Trophoblast cell (in vitro differentiated cells and primary cell): Measurements from ENCODE around the gene SSH3.

Experiments used
- DNase-seq, 2 donors: peaks; one replicate each; pipeline ENCODE4 v3.0.0-alpha.2; 2016
- H2AFZ ChIP-seq: 2 replicates; pipeline ENCODE4 v1.6.1; 2013; ENCODE audit warnings: low read length, moderate library complexity, mild to moderate bottlenecking; ENCODE audit not compliant: insufficient read depth, poor library complexity
- H2AK5ac ChIP-seq: 2 replicates; pipeline ENCODE4 v1.6.1; 2013; ENCODE audit warnings: mild to moderate bottlenecking, low read length
- H2BK120ac ChIP-seq: 2 replicates; pipeline ENCODE4 v1.6.1; 2013; ENCODE audit warnings: low read length, mild to moderate bottlenecking, moderate library complexity; ENCODE audit not compliant: insufficient read depth, poor library complexity
- H2BK12ac ChIP-seq: 2 replicates; pipeline ENCODE4 v1.6.1; 2013; ENCODE audit warnings: mild to moderate bottlenecking, low read length, moderate library complexity
- H2BK5ac ChIP-seq: 2 replicates; pipeline ENCODE4 v1.6.1; 2013; ENCODE audit warnings: low read length, low read depth, moderate library complexity, mild to moderate bottlenecking; ENCODE audit not compliant: poor library complexity
- H3K14ac ChIP-seq: 2 replicates; pipeline ENCODE4 v1.6.1; 2013; ENCODE audit warnings: mild to moderate bottlenecking, low read length
- H3K18ac ChIP-seq: 2 replicates; pipeline ENCODE4 v1.6.1; 2013; ENCODE audit warnings: mild to moderate bottlenecking, low read length
- H3K23ac ChIP-seq: 2 replicates; pipeline ENCODE4 v1.6.1; 2013; ENCODE audit warnings: low read length
- H3K27ac ChIP-seq: 2 replicates; pipeline ENCODE4 v1.5.1; 2013; ENCODE audit warnings: low read depth, mild to moderate bottlenecking, inconsistent platforms, low read length, moderate library complexity
- H3K27me3 ChIP-seq: 2 replicates; pipeline ENCODE4 v1.6.1; 2013; ENCODE audit warnings: inconsistent platforms, mild to moderate bottlenecking, low read length, moderate library complexity; ENCODE audit not compliant: insufficient read depth
- H3K36me3 ChIP-seq, 2 experiments: 1 replicate in 1 of 2; 2 replicates in 1 of 2; pipeline ENCODE4 v1.6.1; 2013; ENCODE audit warnings: low read length in 2 of 2, mild to moderate bottlenecking in 2 of 2, moderate library complexity in 1 of 2; ENCODE audit not compliant: insufficient read depth in 2 of 2, control insufficient read depth in 1 of 2
- H3K4ac ChIP-seq: 2 replicates; pipeline ENCODE4 v1.6.1; 2013; ENCODE audit warnings: low read depth, mild to moderate bottlenecking, low read length, moderate library complexity
- H3K4me1 ChIP-seq, 2 experiments: 1 replicate in 1 of 2; 2 replicates in 1 of 2; pipeline ENCODE4 v1.6.1; 2013; ENCODE audit warnings: low read length in 2 of 2, mild to moderate bottlenecking in 2 of 2, moderate library complexity in 1 of 2; ENCODE audit not compliant: insufficient read depth in 2 of 2, control insufficient read depth in 1 of 2
- H3K4me2 ChIP-seq: 2 replicates; pipeline ENCODE4 v1.6.1; 2013; ENCODE audit warnings: inconsistent platforms, mild to moderate bottlenecking, low read length, moderate library complexity
- H3K4me3 ChIP-seq: 2 replicates; pipeline ENCODE4 v1.5.1; 2013; ENCODE audit warnings: mild to moderate bottlenecking, low read depth, low read length, inconsistent platforms
- H3K79me1 ChIP-seq: one replicate; pipeline ENCODE4 v1.6.1; 2013; ENCODE audit warnings: low read length
- H3K79me2 ChIP-seq: 2 replicates; pipeline ENCODE4 v1.6.1; 2013; ENCODE audit warnings: low read length, mild to moderate bottlenecking; ENCODE audit not compliant: control insufficient read depth, insufficient read depth, poor library complexity
- H3K9ac ChIP-seq: 2 replicates; pipeline ENCODE4 v1.6.1; 2013; ENCODE audit warnings: mild to moderate bottlenecking, low read length
- H3K9me3 ChIP-seq: 2 replicates; pipeline ENCODE4 v1.6.1; 2013; ENCODE audit warnings: low read depth, mild to moderate bottlenecking, control low read depth, inconsistent platforms, low read length; ENCODE audit not compliant: insufficient read depth
- H4K12ac ChIP-seq: 2 replicates; pipeline ENCODE4 v1.6.1; 2013; ENCODE audit warnings: low read depth, mild to moderate bottlenecking, low read length, moderate library complexity
- H4K8ac ChIP-seq: 2 replicates; pipeline ENCODE4 v1.6.1; 2013; ENCODE audit warnings: low read depth, mild to moderate bottlenecking, low read length, moderate library complexity
- H4K91ac ChIP-seq: one replicate; pipeline ENCODE4 v1.6.1; 2013; ENCODE audit warnings: low read depth, mild to moderate bottlenecking, low read length, moderate library complexity
- WGBS: extraction: QIAGEN DNeasy Blood & Tissue Kit; methylation state at CpG from one replicate; pipeline ENCODE4 v1.1.7; 2013; ENCODE audit warnings: missing lambda C conversion rate; ENCODE audit not compliant: insufficient read length, insufficient coverage; ENCODE audit errors: extremely low coverage; 5-methylcytosine and 5-hydroxymethylcytosine counted together

The SSH3 gene

GRCh38 chr11:67320011-67320410 lies 16.7 kb downstream of the SSH3 start:
- Histone ChIP-seq H3K18ac (no peak overlapping the region), H2AK5ac (no peak overlapping the region), H3K4me2 (no peak overlapping the region), H3K27ac (no peak overlapping the region), H2BK120ac (no peak overlapping the region), H2BK12ac (no peak overlapping the region), H3K27me3 (peaks cover 3% of the 10 kb centered on the region), H3K4me3 (no peak overlapping the region), H4K91ac (no peak overlapping the region), H3K4ac (no peak overlapping the region), H3K36me3 (no peaks in the 10 kb centered on the region), H3K79me2 (peaks cover 5% of the 10 kb centered on the region), H3K9me3 (no peaks in the 10 kb centered on the region), H3K4me1 (peaks cover 2% of the 10 kb centered on the region in 2 experiments), H4K8ac (no peak overlapping the region), H2AFZ (no peak overlapping the region), H4K12ac (no peak overlapping the region), H3K9ac (no peak overlapping the region), H2BK5ac (no peak overlapping the region), H3K79me1 (peaks cover 7% of the 10 kb centered on the region), H3K14ac (no peak overlapping the region), H3K23ac (no peak overlapping the region)
- DNase-seq: no peak
- WGBS: no CpG with 5 or more reads among the region's 3 CpGs

- peaks cover 3% of the 10 kb centered on the region for H3K27me3 ChIP-seq
- H3K23ac ChIP-seq: no peak overlapping the region
- H4K8ac ChIP-seq: no peak overlapping the region
- no peak overlapping the region for H3K18ac ChIP-seq
- no peak overlapping the region for H3K9ac ChIP-seq
- H2AK5ac ChIP-seq: no peak overlapping the region
- H3K36me3 ChIP-seq: no peaks in the 10 kb centered on the region
- no peak overlapping the region for H4K91ac ChIP-seq
- H3K79me1 ChIP-seq: peaks cover 7% of the 10 kb centered on the region
- H3K79me2 ChIP-seq: peaks cover 5% of the 10 kb centered on the region
- H2AFZ ChIP-seq: no peak overlapping the region
- no peak overlapping the region for H3K4ac ChIP-seq
- WGBS: no CpG with 5 or more reads among the region's 2 CpGs
- no peak overlapping the region for H3K27ac ChIP-seq
- no peak overlapping the region for H2BK12ac ChIP-seq
- no peak overlapping the region for H4K12ac ChIP-seq
- no peak overlapping the region for H2BK5ac ChIP-seq
- H3K9me3 ChIP-seq: no peaks in the 10 kb centered on the region
- H2BK120ac ChIP-seq: no peak overlapping the region
- H3K4me2 ChIP-seq: no peak overlapping the region
- DNase-seq: no peak
- peaks cover 0 to 2% of the 10 kb centered on the region in 2 experiments for H3K4me1 ChIP-seq
- H3K14ac ChIP-seq: no peak overlapping the region
- no peak overlapping the region for H3K4me3 ChIP-seq
Measured at GRCh38 chr11:67320691-67321090, 17.4 kb downstream of the SSH3 start.

- Histone ChIP-seq H2BK120ac (no peak overlapping the region), H3K27me3 (peaks cover 3% of the 10 kb centered on the region), H3K36me3 (no peaks in the 10 kb centered on the region), H3K27ac (no peak overlapping the region), H4K91ac (no peak overlapping the region), H2AK5ac (no peak overlapping the region), H3K4me1 (peaks cover 0 to 2% of the 10 kb centered on the region in 2 experiments), H2BK5ac (no peak overlapping the region), H4K12ac (no peak overlapping the region), H3K9me3 (no peaks in the 10 kb centered on the region), H2BK12ac (no peak overlapping the region), H3K18ac (no peak overlapping the region), H3K4me2 (no peak overlapping the region), H3K4me3 (no peak overlapping the region), H3K9ac (no peak overlapping the region), H3K4ac (no peak overlapping the region), H3K23ac (no peak overlapping the region), H3K79me1 (peaks cover 7% of the 10 kb centered on the region), H3K79me2 (peaks cover 5% of the 10 kb centered on the region), H4K8ac (no peak overlapping the region), H3K14ac (no peak overlapping the region), H2AFZ (no peak overlapping the region)
- no peak for DNase-seq
- no CpG with 5 or more reads among the region's 6 CpGs for WGBS
Measured at GRCh38 chr11:67321313-67321871, 18.1 kb downstream of the SSH3 start.

- H4K12ac ChIP-seq: no peak overlapping the region
- H3K79me2 ChIP-seq: peaks cover 4% of the 10 kb centered on the region
- H3K27me3 ChIP-seq: peaks cover 3% of the 10 kb centered on the region
- peaks cover 5% of the 10 kb centered on the region for H3K79me1 ChIP-seq
- no peak overlapping the region for H3K23ac ChIP-seq
- WGBS: no CpG with 5 or more reads among the region's 3 CpGs
- H2BK120ac ChIP-seq: no peak overlapping the region
- no peak overlapping the region for H3K4me3 ChIP-seq
- DNase-seq: no peak
- H3K4me1 ChIP-seq: peaks cover 0 to 2% of the 10 kb centered on the region in 2 experiments
- H2BK12ac ChIP-seq: no peak overlapping the region
- H2BK5ac ChIP-seq: no peak overlapping the region
- H3K9me3 ChIP-seq: no peaks in the 10 kb centered on the region
- no peak overlapping the region for H3K9ac ChIP-seq
- H3K4ac ChIP-seq: no peak overlapping the region
- H4K91ac ChIP-seq: no peak overlapping the region
- no peak overlapping the region for H3K14ac ChIP-seq
- H4K8ac ChIP-seq: no peak overlapping the region
- H3K27ac ChIP-seq: no peak overlapping the region
- H2AFZ ChIP-seq: no peak overlapping the region
- H2AK5ac ChIP-seq: no peak overlapping the region
- H3K36me3 ChIP-seq: no peaks in the 10 kb centered on the region
- H3K18ac ChIP-seq: no peak overlapping the region
- no peak overlapping the region for H3K4me2 ChIP-seq
Measured at GRCh38 chr11:67322049-67322448, 18.7 kb downstream of the SSH3 start.
